ENCODE data around the gene ZNF175.

GRCh38 chr19:51598159-51598915 lies 27.3 kb downstream of the ZNF175 start:
- TF ChIP-seq E2F3 (CRISPR knock-in tag; IDR thresholded peaks at IDR 0.05): no peak
- no peak for TF ChIP-seq CTCF (IDR thresholded peaks at IDR 0.05 in 2 of 3, conservative IDR thresholded peaks at IDR 0.05 in 1 of 3; ENCODE audit: insufficient read depth in 2 of 3, low read depth in 1 of 3, low read length in 3 of 3)
- TF ChIP-seq PML (IDR thresholded peaks at IDR 0.05; ENCODE audit: low read length): no peak
- TF ChIP-seq ATF6 (CRISPR knock-in tag; IDR thresholded peaks at IDR 0.05): no peak
- no peak for TF ChIP-seq PRDM10 (IDR thresholded peaks at IDR 0.05; ENCODE audit: partially characterized antibody)

All from K562 (cell line).